SW 1271 (cell line): ENCODE measurements around the gene TRERF1.
A peak's percentile ranks its signal among the peaks of the same experiment; 100 is the strongest.
"Not testable (repeated sequence)": the region's sequence is repeated elsewhere in the genome, so short reads cannot be mapped to it uniquely, and the experiment has no call there.

Experiments used
- DNase-seq, 2 experiments: peaks; one replicate each; lab custom pipeline; 2025; lab: John Stamatoyannopoulos, UW

The TRERF1 gene

DNA sequence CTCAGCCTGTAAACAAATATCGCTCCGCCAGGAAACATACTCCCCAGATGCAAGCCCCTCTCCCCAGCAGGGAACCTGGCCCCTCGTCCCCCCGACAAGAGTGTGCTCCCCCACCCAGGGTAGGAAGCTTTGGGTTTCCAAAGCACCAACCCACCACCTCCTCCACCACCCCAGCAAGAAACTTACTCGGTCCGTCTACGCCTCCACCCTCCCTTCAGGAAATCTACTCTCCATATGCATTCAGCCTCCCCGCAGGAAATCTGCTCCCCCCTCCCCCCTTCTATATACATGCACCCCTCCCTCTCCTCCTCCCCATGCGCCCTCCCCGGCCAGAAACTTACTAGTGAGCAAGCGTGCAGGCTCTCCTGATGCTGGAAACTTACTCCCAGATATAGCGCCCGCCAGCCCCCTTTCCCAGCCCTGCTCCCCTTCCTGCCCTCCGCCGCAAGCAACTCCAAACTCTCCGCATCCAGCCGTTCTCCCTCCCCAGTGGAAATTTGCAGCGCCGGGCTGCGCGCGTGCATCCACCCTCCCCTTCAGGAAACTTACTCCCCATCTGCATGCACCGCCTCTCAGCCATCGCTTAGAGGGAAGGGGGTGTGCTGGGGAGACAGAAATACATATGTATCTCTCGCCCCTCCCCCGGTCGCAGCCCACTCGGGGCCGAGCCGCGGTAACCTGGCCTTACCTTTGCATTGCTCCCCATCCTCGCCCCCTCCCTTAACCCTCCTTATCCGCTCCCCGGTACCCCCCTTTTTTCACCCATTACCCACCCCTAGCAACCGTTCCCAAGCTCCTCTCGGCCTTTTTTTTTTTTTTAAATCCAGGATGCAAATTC, at the start of gene TRERF1:
Gene TRERF1, minus strand, starts transcription at position 594 of the 838 bp plus-strand sequence. CDS start 182,336 bp downstream, outside the sequence.
- peak in 1 of 2 experiments; percentile 44 for DNase-seq

DNA sequence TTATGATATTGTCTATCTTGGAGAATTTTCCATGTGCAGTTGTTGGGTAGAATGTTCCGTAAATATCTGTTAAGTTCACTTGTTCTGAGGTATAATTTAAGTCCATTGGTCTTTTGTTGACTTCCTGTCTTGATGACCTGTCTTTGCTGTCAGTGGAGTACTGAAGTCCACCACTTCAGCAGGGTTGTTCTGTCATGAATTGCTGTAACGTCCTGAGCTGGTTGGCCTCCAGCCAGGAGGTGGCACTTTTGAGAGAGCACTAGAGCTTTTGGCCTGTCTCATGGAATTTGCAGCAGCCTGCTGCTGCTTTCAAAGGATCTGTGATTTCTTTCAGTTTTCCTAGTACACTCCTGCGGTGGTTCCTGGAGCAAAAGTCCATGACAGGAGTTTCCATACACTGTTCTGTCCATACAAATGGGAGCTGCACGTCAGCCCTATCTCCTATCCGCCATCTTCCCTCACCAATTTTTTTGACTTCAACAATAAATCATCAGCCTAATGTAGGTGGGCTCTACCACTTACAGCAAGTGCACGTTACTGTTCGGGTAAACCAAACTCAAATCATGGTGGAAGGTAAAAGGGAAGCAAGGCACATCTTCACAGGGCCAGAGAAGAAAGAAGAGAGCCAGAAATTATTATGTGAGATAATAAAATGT, 46.9 kb upstream of the TRERF1 start:
- no peak for DNase-seq

DNA sequence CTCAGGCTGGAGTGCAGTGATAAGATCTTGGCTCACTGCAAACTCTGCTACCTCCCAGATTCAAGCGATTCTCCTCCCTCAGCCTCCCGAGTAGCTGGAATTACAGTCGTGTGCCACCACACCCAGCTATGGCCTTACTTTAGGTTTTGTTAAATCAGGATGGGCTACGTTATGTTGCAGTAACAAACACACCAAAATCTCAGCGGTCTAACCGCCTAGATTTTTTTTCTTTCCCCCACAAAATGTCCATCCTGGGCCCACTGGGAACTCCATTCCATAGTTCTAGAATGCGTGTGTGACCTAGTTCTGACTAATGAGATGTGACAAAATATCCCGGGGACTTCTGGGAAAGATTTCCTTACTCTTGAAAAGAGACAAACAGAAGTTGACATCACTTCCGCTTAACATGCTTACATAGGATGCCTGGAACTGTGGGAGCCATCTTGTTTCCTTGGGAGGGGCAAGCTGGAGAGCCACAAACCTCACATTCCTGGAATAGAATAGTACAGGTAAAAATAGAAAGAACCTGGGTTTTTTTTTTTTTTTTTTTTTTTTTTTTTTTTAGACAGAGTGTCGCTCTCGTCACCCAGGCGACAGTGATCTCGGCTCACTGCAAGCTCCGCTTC, 42.3 kb upstream of the TRERF1 start:
- no peak for DNase-seq

DNA sequence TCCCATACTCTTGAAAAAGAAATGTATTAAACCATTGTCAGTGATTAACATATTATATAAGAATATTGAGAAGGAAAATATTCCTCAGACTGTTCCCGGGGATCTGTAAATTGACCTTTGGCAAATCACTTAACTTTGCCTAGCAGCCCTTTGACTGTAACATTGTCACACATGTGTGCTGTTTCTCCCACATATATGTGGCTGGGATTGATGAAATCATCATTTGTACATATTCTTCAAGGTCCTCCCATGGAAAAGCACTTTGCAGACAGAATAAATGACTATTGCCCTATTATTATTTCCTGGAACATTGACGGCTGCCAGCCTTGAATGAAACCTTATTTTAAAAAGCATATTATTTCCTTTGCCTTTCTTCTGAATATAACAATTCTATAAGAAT, 36.4 kb upstream of the TRERF1 start:
- no peak for DNase-seq

GRCh38 chr6:42484261-42484660, 32.5 kb upstream of the TRERF1 start:
- DNase-seq, result no peak

DNA sequence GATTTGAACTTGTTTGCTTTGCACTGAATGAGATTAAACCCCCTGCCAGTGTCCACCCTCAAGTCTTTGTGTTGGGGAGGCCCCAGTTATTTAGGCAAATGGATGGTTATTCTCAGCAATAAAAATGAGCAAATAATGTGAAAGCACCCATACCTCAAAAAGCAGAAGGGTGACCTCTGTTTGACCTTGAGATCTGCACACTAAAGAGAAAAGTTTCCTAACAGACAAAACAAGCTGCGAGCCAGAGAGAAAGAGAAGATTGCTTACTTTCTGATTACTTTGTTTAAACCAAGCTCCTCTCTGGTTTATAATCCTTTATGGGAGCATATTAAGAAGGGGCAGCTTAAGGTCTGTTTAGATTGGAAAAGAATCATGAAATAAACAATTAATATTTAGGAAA, 30.4 kb upstream of the TRERF1 start:
- no peak for DNase-seq

DNA sequence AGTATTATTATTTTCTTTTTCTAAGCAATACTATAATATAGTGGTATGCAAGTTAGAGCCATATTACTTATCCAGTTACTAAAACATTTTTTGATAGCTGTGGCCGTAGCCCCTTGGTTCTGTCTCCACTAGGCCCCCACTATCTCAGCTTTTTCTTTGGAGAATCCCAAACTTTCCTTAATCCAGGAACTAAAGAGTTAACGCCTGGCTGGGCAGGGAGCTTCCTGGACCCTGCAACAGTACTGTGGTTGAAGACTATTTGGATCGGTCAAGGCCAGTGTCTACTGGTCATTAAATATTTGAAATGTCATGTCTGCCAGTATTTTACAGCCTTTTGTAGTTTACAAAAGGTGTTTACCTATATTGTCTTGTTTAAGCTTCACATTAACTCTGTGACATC, 20.0 kb upstream of the TRERF1 start:
- DNase-seq, result no peak

DNA sequence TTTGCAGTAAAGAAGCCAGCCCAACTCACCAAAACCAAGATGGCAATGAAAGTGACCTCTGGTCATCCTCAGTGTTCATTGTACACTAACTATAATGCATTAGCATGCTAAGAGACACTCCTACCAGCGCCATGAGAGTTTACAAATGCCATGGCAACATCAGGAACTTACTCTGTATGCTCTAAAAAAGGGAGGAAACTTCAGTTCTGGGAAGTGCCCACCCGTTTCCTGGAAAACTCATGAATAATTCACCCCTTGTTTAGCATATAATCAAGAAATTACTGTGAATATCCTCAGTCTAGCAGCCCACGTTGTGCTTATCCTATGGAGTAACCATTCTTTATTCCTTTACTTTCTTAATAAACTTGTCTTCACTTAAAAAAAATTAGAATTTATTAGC, 19.4 kb upstream of the TRERF1 start:
- DNase-seq, result no peak

GRCh38 chr6:42468273-42468672, 16.5 kb upstream of the TRERF1 start:
- DNase-seq, result no peak

- DNase-seq, result no peak
These were observed 15.9 kb upstream of the TRERF1 start for GRCh38 chr6:42467651-42468050.

- DNase-seq, result not testable (repeated sequence)
These were observed 14.7 kb upstream of the TRERF1 start for GRCh38 chr6:42466470-42466869.

DNA sequence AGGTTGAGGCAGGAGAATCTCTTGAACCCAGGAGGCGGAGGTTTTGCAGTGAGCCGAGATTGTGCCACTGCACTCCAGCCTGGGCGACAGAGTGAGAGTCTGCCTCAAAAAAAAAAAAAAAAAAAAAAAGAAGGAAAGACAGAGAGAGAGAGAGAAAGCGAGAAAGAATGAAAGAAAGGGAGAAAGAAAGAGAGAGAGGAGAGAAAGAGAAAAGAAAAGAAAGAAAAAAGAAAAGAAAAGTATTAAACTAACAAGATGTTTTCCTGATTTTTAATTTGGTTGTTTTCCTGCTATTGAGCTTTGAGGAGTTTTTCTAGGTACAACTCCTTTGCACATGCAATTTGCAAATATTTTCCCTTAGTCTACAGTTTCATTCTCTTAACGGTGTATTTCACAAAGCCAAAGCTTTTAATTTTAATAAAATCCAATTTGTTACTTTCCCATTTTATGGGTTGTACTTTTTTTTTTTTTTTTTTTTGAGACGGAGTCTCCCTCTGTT, 10.8 kb upstream of the TRERF1 start:
- DNase-seq, result no peak

DNA sequence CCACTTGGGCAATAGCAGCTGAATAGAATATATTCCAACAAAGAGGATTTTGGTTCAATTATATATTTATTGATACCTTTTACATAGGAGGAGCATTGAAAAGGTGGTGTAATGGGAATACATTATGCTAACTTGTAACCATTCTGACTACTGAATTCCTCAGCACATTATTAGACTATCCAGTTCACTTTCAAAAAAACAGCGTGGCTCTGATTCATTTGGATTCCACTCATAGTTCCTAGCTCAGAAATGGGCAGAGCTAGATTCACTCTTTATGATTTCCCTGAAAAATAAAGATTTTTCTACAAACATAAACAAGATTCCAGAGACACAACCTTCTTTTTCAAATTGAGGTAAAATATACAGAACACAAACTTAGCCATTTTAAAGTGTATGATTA, 9.2 kb upstream of the TRERF1 start:
- DNase-seq, result no peak

GRCh38 chr6:42459888-42460287, 8.2 kb upstream of the TRERF1 start:
- DNase-seq, result no peak

- DNase-seq, result no peak
These were observed 2.7 kb upstream of the TRERF1 start for GRCh38 chr6:42454428-42454791.

DNA sequence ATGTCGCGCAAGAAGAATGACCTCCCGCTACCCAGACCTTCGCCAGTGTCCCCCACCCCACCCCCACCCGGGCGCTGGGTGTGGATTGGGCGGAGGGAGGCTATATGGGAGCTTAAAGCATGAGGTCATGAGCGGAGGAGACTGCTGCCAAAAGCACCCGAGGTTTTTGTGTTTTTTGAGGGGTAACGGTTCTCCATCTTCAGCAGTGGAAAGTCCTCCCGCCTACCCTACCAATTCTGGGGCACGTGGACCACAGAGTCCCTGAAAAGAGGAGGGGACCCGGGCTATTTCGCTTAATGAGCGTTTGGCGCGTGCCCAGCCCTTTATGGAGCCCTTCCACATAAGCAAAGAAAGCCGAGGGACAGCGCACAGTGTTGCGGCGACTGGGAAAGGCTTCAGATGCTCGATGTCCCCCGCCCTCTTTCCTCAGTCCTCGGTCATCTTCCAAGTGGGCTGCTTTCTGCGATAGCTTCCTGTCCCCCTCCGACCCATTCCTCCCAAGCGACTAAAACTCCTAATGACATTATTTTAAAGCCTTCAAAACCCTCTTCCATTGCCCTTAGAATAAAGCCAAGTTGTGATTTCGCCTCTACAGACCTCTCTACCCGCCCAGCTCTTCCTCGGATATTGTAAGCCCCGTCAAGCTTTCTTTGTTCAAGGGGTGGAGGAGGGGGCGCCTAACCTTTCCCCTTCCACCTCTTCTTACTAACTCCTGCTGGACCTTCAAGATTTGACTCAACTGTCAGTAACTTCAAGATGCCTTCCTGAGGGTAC, 2.1 kb upstream of the TRERF1 start:
- DNase-seq, result no peak

DNA sequence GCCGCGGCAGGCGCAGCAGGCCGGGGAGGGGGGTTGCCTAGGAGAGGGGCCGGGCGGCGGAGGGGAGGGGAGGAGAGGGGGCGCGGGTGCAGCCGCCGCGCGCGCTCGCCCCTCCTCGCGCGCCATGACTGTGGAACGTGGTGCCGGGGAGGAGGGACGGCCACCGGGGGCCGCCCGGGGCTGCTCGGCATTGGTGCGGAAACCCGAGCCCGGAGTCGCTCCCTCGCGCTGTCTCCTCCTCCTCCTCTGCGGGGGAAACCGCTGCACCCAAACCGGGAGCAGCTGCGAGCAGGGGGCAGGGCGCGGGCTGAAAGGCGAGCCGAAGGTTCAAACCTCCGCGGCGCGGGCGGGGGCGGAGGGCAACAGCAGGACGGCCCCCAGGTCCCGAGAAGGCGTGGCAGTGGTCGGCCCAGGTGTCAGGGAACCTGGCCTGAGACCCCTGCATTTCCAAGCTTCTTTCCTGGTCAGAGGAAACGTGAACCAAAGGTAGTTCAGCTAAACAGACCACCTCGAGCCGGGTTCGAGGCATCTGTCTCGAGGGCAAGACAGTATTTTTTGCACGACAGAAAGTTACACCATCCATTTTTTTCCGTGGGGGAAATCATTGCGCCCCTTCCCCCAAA, 1.4 kb upstream of the TRERF1 start:
- DNase-seq, result peak; percentile 39 to 58

DNA sequence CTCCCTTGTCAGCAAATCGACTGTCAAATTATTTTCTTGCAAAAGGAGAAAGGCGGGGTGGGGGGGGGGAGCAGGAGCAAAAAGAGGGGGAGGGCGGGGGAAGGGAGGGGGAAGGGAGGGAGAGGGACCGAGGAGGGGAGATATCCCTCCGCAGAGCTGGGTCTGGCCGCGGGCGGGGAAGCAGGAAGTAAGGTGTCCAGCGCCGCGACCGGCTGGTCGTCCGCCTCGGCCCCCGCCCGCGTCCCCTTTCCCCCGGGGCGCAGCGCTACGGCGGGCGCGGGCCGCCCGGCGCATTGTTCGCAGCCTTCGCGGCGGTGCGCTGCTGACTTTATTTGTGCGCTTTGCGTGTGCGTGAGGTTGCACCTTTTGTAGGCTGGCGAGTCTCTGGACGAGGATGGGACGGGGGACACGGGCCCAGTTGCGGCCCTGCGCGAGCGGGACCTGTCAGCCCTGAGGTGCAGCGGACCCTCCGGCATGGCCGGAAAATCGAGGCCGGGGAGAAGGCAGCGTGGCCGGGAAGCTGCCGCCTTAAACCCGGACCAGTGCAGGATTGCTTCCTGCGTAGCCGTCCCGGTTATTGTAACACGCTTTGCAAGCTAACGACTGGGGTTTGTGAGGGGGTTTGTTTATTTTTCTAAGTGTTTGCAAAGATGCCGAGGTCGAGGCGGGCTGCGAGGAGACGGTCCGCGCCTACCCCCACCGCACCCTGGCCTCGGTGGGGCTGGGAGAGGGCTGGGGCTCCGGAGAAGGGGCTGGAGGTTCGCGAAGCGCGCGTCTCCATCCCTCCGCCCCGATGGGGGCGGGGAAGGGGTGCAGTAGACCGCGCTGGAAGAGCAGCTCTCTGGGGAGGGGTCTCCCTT, 675 bp upstream of the TRERF1 start:
- DNase-seq, result peak; percentile 39 to 55

DNA sequence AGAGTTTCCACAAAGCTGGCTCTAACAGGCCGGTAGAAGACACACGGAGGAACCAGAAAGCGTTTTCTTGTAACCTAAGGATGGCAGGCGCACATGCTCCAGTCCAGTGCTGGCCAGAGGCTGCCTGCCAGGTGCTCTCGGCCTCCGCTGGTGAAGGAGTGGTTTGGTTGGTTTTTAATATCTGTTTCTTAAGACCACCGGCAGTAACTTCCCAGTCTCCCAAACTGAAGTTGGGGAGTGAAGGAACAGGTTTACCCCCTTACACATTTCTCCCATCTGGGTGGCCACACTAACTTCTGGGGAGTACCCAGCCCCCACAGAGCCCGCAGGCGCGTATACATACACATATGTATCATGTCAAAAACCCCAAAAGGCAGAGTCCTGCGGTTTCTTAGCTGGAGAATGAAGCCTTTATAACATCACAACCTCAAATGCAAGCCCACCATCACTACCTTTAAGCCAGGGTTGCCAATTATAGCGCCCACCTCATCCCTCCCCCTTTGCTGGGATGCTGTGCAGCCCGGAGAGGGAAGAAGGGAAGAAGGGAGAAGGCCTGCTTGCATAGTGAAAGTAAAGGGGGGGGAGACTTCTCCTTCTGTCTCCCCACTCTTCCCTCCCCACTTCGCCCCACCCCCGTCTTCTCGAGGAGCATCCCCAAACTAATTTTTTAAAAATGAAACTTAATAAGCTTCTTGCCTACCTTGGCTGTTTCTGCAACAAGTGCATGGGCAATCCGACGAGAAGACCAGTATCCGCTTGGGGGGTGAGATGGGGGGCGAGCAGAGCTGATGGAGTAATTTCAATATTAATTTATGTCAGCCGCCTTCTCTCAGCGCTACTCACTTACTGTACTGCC, 1.0 kb downstream of the TRERF1 start:
- no peak for DNase-seq
